HepG2 (cell line): Measurements from ENCODE around the gene FXN.

Experiments used
- DNMT3B ChIP-seq: conservative IDR thresholded peaks from 2 replicates; pipeline ENCODE4 v1.6.1; 2016; ENCODE audit warnings: missing biosample characterization, control low read depth
- FLYWCH1 ChIP-seq: sonication (generic); formaldehyde crosslinking; IDR thresholded peaks from 2 replicates; pipeline ENCODE4 v1.8.1; 2023; ENCODE audit warnings: mild to moderate bottlenecking, missing genetic modification reagents
- ZFX ChIP-seq: sonication (generic); formaldehyde crosslinking; IDR thresholded peaks from 2 replicates; pipeline ENCODE4 v1.4.0; 2020; ENCODE audit warnings: mild to moderate bottlenecking, low read depth, missing genetic modification reagents, moderate library complexity
- TF ChIP-seq, protein P1 (sequence below), 2 experiments: IDR thresholded peaks; 2 replicates each; pipeline ENCODE4 v1.6.1; 2011 to 2012; ENCODE audit warnings: low read length in 2 of 2, borderline replicate concordance in 1 of 2, low read depth in 1 of 2, mild to moderate bottlenecking in 1 of 2, moderate library complexity in 1 of 2
- TF ChIP-seq, protein P2 (sequence below): IDR thresholded peaks from 2 replicates; pipeline ENCODE4 v1.6.1; 2016; ENCODE audit warnings: missing compliant biosample characterization, missing genetic modification reagents, borderline replicate concordance

DNA sequence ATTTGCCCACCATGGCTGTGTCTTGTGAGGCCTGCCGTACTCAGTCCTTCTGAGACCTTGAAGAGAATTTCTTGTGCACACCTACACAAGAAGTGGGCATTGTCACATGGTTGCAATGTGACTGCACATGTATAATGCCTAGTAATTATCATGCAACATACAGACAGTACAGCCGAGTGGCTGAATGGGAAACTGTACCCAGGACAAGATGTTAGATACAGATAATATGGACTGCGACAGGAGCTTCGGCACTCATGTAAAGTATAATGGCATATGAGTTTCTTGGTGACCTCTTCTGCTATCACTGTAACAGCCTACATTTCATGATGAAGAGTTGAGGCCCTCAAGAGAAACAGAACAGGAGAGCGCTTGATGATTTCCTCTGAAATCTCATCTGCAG is 16.8 kb upstream of the FXN start:
- no peak for TF ChIP-seq DNMT3B (CRISPR knock-in tag)
- TF ChIP-seq, protein P1, sequence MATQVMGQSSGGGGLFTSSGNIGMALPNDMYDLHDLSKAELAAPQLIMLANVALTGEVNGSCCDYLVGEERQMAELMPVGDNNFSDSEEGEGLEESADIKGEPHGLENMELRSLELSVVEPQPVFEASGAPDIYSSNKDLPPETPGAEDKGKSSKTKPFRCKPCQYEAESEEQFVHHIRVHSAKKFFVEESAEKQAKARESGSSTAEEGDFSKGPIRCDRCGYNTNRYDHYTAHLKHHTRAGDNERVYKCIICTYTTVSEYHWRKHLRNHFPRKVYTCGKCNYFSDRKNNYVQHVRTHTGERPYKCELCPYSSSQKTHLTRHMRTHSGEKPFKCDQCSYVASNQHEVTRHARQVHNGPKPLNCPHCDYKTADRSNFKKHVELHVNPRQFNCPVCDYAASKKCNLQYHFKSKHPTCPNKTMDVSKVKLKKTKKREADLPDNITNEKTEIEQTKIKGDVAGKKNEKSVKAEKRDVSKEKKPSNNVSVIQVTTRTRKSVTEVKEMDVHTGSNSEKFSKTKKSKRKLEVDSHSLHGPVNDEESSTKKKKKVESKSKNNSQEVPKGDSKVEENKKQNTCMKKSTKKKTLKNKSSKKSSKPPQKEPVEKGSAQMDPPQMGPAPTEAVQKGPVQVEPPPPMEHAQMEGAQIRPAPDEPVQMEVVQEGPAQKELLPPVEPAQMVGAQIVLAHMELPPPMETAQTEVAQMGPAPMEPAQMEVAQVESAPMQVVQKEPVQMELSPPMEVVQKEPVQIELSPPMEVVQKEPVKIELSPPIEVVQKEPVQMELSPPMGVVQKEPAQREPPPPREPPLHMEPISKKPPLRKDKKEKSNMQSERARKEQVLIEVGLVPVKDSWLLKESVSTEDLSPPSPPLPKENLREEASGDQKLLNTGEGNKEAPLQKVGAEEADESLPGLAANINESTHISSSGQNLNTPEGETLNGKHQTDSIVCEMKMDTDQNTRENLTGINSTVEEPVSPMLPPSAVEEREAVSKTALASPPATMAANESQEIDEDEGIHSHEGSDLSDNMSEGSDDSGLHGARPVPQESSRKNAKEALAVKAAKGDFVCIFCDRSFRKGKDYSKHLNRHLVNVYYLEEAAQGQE (IDR thresholded peaks at IDR 0.05; ENCODE audit: borderline replicate concordance in 1 of 2, low read depth in 1 of 2, low read length in 2 of 2): no peak
- no peak for TF ChIP-seq ZFX (CRISPR knock-in tag)
- TF ChIP-seq, protein P2, sequence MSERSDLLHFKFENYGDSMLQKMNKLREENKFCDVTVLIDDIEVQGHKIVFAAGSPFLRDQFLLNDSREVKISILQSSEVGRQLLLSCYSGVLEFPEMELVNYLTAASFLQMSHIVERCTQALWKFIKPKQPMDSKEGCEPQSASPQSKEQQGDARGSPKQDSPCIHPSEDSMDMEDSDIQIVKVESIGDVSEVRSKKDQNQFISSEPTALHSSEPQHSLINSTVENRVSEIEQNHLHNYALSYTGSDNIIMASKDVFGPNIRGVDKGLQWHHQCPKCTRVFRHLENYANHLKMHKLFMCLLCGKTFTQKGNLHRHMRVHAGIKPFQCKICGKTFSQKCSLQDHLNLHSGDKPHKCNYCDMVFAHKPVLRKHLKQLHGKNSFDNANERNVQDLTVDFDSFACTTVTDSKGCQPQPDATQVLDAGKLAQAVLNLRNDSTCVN (CRISPR knock-in tag): no peak
- TF ChIP-seq FLYWCH1 (CRISPR knock-in tag): no peak
